Nephron progenitor cell (in vitro differentiated cells): Measurements from ENCODE around the gene IL4I1.

Experiments used
- DNase-seq: peaks from one replicate; pipeline ENCODE4 v3.0.0; 2021
- H3K27ac Mint-ChIP-seq: 2 replicates; pipeline ENCODE4 v1.8.0; 2021; ENCODE audit warnings: mild to moderate bottlenecking, moderate library complexity, mixed read lengths
- H3K27me3 Mint-ChIP-seq: 2 replicates; pipeline ENCODE4 v1.8.0; 2021; ENCODE audit warnings: mild to moderate bottlenecking, low read depth, mixed read lengths; ENCODE audit not compliant: poor library complexity
- H3K36me3 Mint-ChIP-seq: 2 replicates; pipeline ENCODE4 v1.8.0; 2021; ENCODE audit warnings: low read depth, mixed read lengths
- H3K4me1 Mint-ChIP-seq: 2 replicates; pipeline ENCODE4 v1.8.0; 2021; ENCODE audit warnings: mixed read lengths
- H3K4me3 Mint-ChIP-seq: 2 replicates; pipeline ENCODE4 v1.8.0; 2021; ENCODE audit warnings: mild to moderate bottlenecking, moderate library complexity, mixed read lengths
- H3K9me3 Mint-ChIP-seq: 2 replicates; pipeline ENCODE4 v1.8.0; 2021; ENCODE audit warnings: mild to moderate bottlenecking, moderate library complexity, mixed read lengths
- CTCF ChIP-seq: fragments of 200-600 bp; sonication (generic); IDR thresholded peaks from 2 replicates; pipeline ENCODE4 v1.5.0; 2021; ENCODE audit warnings: antibody characterized with exemption

IL4I1 gene

DNA sequence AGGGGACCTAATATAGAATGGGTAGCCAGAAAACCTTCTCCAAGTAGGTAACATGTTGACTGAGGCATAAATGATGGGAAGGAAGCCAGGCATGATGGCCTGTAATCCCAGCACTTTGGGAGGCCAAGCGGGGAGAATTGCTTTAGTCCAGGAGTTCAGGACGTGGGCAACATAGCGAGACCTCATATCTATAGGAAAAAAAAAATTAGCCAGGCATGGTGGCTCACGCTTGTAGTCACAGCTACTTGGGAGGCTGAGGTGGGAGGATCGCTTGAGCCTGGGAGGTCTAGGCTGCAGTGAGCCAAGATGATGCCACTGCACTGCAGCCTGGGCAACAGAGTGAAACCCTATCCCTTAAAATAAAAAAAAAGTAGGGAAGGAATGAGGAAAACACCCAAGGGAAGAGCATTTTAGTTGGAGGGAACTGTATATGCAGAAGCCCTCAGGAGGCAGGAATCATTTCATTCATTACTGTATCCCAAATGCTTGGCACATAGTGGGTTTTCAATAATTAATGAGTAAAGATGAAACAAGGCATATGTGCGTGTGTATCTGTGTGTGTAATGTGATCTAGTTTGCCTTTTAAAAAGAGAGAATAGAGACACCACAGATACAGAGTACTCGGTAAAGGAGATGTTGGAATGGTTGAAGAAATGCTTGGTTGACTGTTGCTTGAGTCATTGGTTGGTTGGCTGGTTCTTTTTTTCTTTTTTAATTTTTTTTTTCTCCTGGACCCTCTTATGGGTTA is 34.8 kb upstream of the IL4I1 start:
- H3K9me3 Mint-ChIP-seq: peaks cover 3% of the 10 kb centered on the region
- H3K27ac Mint-ChIP-seq: no peak overlapping the region
- H3K27me3 Mint-ChIP-seq: peaks cover 18% of the 10 kb centered on the region
- peaks cover 34% of the 10 kb centered on the region for H3K4me1 Mint-ChIP-seq
- no peak overlapping the region for H3K4me3 Mint-ChIP-seq
- TF ChIP-seq CTCF: no peak
- DNase-seq: no peak
- peaks cover 44% of the 10 kb centered on the region for H3K36me3 Mint-ChIP-seq

GRCh38 chr19:49930483-49931011 is 33.9 kb upstream of the IL4I1 start:
- peaks cover 14% of the 10 kb centered on the region for H3K27me3 Mint-ChIP-seq
- peak; percentile 29 for DNase-seq
- H3K4me1 Mint-ChIP-seq: peaks cover 38% of the 10 kb centered on the region
- H3K27ac Mint-ChIP-seq: peak overlapping the region; percentile 22
- H3K4me3 Mint-ChIP-seq: peak overlapping the region; percentile 94
- peaks cover 49% of the 10 kb centered on the region for H3K36me3 Mint-ChIP-seq
- TF ChIP-seq CTCF: no peak
- H3K9me3 Mint-ChIP-seq: peaks cover 3% of the 10 kb centered on the region

- peaks cover 10% of the 10 kb centered on the region for H3K27me3 Mint-ChIP-seq
- H3K4me1 Mint-ChIP-seq: peaks cover 43% of the 10 kb centered on the region
- H3K27ac Mint-ChIP-seq: peak overlapping the region; percentile 99
- no peak for TF ChIP-seq CTCF
- H3K4me3 Mint-ChIP-seq: peak overlapping the region; percentile 94
- H3K36me3 Mint-ChIP-seq: peaks cover 54% of the 10 kb centered on the region
- DNase-seq: peak; percentile 95
- H3K9me3 Mint-ChIP-seq: peaks cover 3% of the 10 kb centered on the region
Observed at GRCh38 chr19:49929611-49930482, 33.2 kb upstream of the IL4I1 start.

DNA sequence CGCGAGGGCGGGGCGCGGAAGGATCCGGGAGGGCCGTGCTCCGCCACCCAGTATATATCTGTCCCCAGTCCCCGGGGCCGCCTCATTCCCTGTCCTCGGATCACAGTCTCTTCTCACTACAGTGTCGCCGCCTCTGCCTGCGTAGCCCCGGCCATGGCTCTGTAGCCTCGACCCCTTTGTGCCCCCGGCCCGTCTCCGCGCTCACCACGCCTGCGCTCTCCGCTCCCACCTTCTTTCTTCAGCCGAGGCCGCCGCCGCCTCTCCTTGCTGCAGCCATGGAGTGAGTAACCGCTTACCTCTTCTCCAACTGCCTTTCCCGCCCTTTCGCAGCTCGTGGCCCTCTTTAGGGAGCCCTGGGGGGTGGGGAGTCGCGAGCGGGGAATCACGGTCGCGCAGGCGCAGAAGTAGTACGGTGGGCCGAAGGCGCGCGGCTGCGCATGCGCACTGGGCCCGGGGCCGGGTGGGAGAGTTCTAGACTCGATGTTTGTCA is 32.5 kb upstream of the IL4I1 start, which contains the start of the genes ATF5 and NUP62:
TSS of gene ATF5 (plus strand) at position 85 of the 490 bp plus-strand sequence. CDS start 1,646 bp downstream, outside the sequence.
TSS of gene NUP62 (minus strand) at position 384 of the 490 bp plus-strand sequence. CDS start 19,697 bp downstream, outside the sequence.
- Mint-ChIP-seq H3K27me3 (peaks cover 4% of the 10 kb centered on the region), H3K4me3 (peak within 1 kb of the TSS; percentile 94), H3K27ac (peak within 1 kb of the TSS; percentile 99), H3K4me1 (peaks cover 49% of the 10 kb centered on the region), H3K9me3 (peaks cover 3% of the 10 kb centered on the region), H3K36me3 (peaks cover 59% of the 10 kb centered on the region)
- peak; percentile 94 for DNase-seq
- TF ChIP-seq CTCF: no peak

GRCh38 chr19:49927526-49928264 is 31.0 kb upstream of the IL4I1 start:
- no peak for TF ChIP-seq CTCF
- no peak for DNase-seq
- peaks cover 60% of the 10 kb centered on the region for H3K4me1 Mint-ChIP-seq
- H3K27me3 Mint-ChIP-seq: peaks cover 7% of the 10 kb centered on the region
- H3K27ac Mint-ChIP-seq: peak overlapping the region; percentile 95
- H3K36me3 Mint-ChIP-seq: peaks cover 56% of the 10 kb centered on the region
- H3K4me3 Mint-ChIP-seq: peak overlapping the region; percentile 94
- H3K9me3 Mint-ChIP-seq: peaks cover 3% of the 10 kb centered on the region
